ENCODE measurements around the gene RASL10A. TPM values are rescaled to one million over a fixed set of nuclear protein-coding genes. Genes with fewer than 3 reads are reported as not detected.
A peak's percentile ranks its signal among the peaks of the same experiment; 100 is the strongest.

The RASL10A gene
- total RNA-seq, 1 experiment from 2014 or later: not detected

- Histone ChIP-seq H3F3A (ENCODE audit: insufficient read depth, low read depth) (peaks cover 25% of the 10 kb centered on the region; the same call in 1 of the 2 replicates), H3K27ac (no peak overlapping the region), H2AFZ (no peak overlapping the region), H3K4me1 (replicated peaks; ENCODE audit: insufficient read depth) (peaks cover 28% of the 10 kb centered on the region), H3K9me2 (ENCODE audit: insufficient read depth) (no peaks in the 10 kb centered on the region), H3K27me3 (ENCODE audit: insufficient read depth, low read depth) (no peaks in the 10 kb centered on the region), H3K9me3 (ENCODE audit: insufficient read depth, low read depth) (no peaks in the 10 kb centered on the region), H3K79me2 (ENCODE audit: low read depth) (0 out of 2 replicates have a peak, but pooled peaks cover 7% of the 10 kb centered on the region), H3K4me3 (no peak overlapping the region), H3K36me3 (ENCODE audit: low read depth) (no peaks in the 10 kb centered on the region), H4K20me1 (ENCODE audit: insufficient read depth) (no peaks in the 10 kb centered on the region), H3K4me2 (no peak overlapping the region)
- ChIA-PET CTCF (no interaction called here), POLR2A (ENCODE audit: unreplicated experiment) (no interaction called here)
- TF ChIP-seq EZH2 (IDR thresholded peaks at IDR 0.05; ENCODE audit: low read depth): no peak
- TF ChIP-seq, protein P1, sequence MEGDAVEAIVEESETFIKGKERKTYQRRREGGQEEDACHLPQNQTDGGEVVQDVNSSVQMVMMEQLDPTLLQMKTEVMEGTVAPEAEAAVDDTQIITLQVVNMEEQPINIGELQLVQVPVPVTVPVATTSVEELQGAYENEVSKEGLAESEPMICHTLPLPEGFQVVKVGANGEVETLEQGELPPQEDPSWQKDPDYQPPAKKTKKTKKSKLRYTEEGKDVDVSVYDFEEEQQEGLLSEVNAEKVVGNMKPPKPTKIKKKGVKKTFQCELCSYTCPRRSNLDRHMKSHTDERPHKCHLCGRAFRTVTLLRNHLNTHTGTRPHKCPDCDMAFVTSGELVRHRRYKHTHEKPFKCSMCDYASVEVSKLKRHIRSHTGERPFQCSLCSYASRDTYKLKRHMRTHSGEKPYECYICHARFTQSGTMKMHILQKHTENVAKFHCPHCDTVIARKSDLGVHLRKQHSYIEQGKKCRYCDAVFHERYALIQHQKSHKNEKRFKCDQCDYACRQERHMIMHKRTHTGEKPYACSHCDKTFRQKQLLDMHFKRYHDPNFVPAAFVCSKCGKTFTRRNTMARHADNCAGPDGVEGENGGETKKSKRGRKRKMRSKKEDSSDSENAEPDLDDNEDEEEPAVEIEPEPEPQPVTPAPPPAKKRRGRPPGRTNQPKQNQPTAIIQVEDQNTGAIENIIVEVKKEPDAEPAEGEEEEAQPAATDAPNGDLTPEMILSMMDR (conservative IDR thresholded peaks at IDR 0.05): no peak
- DNase-seq: no peak
- intact Hi-C loops (cut with micrococcal nuclease; ENCODE audit: unreplicated experiment): loop anchor here (10.0 kb wide), 1 partner anchor 76 kb away; the partner anchor contains the start of gene AP1B1
- TSS peak; percentile 9 for BruUV-seq (replicated peaks)
Measured at GRCh38 chr22:29308791-29309262, 6.7 kb downstream of the RASL10A start.

DNA sequence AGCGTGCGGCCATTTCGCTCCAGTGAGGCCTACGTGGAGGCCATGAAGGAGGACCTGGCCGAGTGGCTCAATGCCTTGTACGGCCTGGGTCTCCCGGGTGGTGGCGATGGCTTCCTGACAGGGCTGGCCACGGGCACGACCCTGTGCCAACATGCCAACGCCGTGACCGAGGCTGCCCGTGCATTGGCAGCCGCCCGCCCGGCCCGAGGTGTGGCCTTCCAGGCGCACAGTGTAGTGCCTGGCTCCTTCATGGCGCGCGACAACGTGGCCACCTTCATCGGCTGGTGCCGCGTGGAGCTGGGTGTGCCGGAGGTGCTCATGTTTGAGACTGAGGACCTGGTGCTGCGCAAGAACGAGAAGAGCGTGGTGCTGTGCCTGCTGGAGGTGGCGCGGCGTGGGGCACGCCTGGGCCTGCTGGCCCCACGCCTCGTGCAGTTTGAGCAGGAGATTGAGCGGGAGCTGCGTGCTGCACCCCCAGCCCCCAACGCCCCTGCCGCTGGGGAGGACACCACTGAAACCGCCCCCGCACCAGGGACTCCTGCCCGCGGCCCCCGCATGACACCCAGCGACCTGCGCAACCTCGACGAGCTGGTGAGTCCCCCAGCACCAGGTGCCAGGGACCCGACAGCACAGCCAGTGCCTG, 7.2 kb downstream of the RASL10A start:
- no peaks in the 10 kb centered on the region for H4K20me1 ChIP-seq (ENCODE audit: insufficient read depth)
- no TSS peak for BruUV-seq (replicated peaks)
- POLR2A ChIA-PET (ENCODE audit: unreplicated experiment): no interaction called here
- intact Hi-C loops (cut with micrococcal nuclease; ENCODE audit: unreplicated experiment): loop anchor here (10.0 kb wide), 1 partner anchor 77 kb away; the partner anchor contains the start of gene AP1B1
- H3K9me2 ChIP-seq (ENCODE audit: insufficient read depth): no peaks in the 10 kb centered on the region
- no peak overlapping the region for H3K4me3 ChIP-seq
- no peak for DNase-seq
- H3F3A ChIP-seq (ENCODE audit: insufficient read depth, low read depth): peaks cover 24% of the 10 kb centered on the region; the same call in 1 of the 2 replicates
- H3K9me3 ChIP-seq (ENCODE audit: insufficient read depth, low read depth): no peaks in the 10 kb centered on the region
- H2AFZ ChIP-seq: no peak overlapping the region
- peaks cover 28% of the 10 kb centered on the region for H3K4me1 ChIP-seq (replicated peaks; ENCODE audit: insufficient read depth)
- H3K27me3 ChIP-seq (ENCODE audit: insufficient read depth, low read depth): no peaks in the 10 kb centered on the region
- H3K27ac ChIP-seq: no peak overlapping the region
- peak overlapping the region; percentile 88; the same call in 1 of the 2 replicates for H3K4me2 ChIP-seq
- CTCF ChIA-PET: no interaction called here
- no peaks in the 10 kb centered on the region for H3K36me3 ChIP-seq (ENCODE audit: low read depth)
- H3K79me2 ChIP-seq (ENCODE audit: low read depth): 0 out of 2 replicates have a peak, but pooled peaks cover 7% of the 10 kb centered on the region
- TF ChIP-seq, protein P1 (conservative IDR thresholded peaks at IDR 0.05): no peak
- no peak for TF ChIP-seq EZH2 (IDR thresholded peaks at IDR 0.05; ENCODE audit: low read depth)

DNA sequence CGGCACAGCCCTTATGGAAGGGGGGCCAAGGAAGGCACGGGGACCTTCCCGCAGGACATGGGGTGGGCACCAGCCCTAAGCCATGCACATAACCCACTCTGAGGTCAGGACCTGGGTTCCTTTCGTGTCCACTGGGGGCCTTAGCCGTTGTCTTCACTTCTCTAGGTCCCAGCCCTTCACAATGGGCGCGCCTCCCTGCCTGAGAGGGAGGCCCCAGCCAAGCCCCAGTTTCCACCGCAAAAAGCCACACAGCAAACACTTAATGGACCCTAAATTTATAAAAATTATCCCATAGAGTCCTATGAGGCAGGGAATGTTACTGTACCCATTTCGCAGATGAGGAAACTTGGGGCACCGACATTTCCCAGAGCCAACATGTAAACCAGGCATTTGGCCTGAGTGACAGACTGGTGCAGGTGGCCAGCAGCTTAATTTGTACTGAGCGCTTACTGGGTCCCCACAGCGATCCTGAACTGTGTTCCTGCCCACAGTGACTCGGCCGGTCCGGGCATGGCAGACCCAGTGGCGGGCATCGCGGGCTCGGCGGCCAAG, 7.8 kb downstream of the RASL10A start:
- CTCF ChIA-PET: no interaction called here
- Histone ChIP-seq H3K27me3 (ENCODE audit: insufficient read depth, low read depth) (no peaks in the 10 kb centered on the region), H4K20me1 (ENCODE audit: insufficient read depth) (no peaks in the 10 kb centered on the region), H3K27ac (no peak overlapping the region), H3K4me1 (replicated peaks; ENCODE audit: insufficient read depth) (peaks cover 28% of the 10 kb centered on the region), H3K9me3 (ENCODE audit: insufficient read depth, low read depth) (no peaks in the 10 kb centered on the region), H3K79me2 (ENCODE audit: low read depth) (0 out of 2 replicates have a peak, but pooled peaks cover 7% of the 10 kb centered on the region), H3K4me2 (peak overlapping the region; percentile 88), H3K36me3 (ENCODE audit: low read depth) (no peaks in the 10 kb centered on the region), H3F3A (ENCODE audit: insufficient read depth, low read depth) (peaks cover 29% of the 10 kb centered on the region), H3K4me3 (peak overlapping the region; percentile 75), H2AFZ (peak overlapping the region; percentile 74; the same call in 1 of the 2 replicates), H3K9me2 (ENCODE audit: insufficient read depth) (no peaks in the 10 kb centered on the region)
- intact Hi-C loops (cut with micrococcal nuclease; ENCODE audit: unreplicated experiment): loop anchor here (2.0 to 10.0 kb wide), 2 partner anchors 37 to 77 kb away; partner anchors contain the start of gene AP1B1
- TF ChIP-seq, protein P1 (conservative IDR thresholded peaks at IDR 0.05): no peak
- TF ChIP-seq EZH2 (IDR thresholded peaks at IDR 0.05; ENCODE audit: low read depth): no peak
- BruUV-seq (replicated peaks): no TSS peak
- POLR2A ChIA-PET (ENCODE audit: unreplicated experiment): no interaction called here
- DNase-seq: no peak

Data from PC-9 (cell line).